NAMALWA (cell line): Measurements from ENCODE around the gene FIBCD1.

ENCODE experiments used
- DNase-seq: peaks from one replicate; pipeline ENCODE4 v3.0.0-alpha.2; 2015; ENCODE audit warnings: low spot score

The FIBCD1 gene

GRCh38 chr9:130906735-130907416 is 32.2 kb downstream of the FIBCD1 start:
- no peak for DNase-seq

- no peak for DNase-seq
Observed at GRCh38 chr9:130905902-130906734, 32.9 kb downstream of the FIBCD1 start.

GRCh38 chr9:130905125-130905901 is 33.7 kb downstream of the FIBCD1 start:
- DNase-seq = no peak

- no peak for DNase-seq
Observed at GRCh38 chr9:130904070-130905044, 34.7 kb downstream of the FIBCD1 start.

- no peak for DNase-seq
Observed at GRCh38 chr9:130903194-130904069, 35.6 kb downstream of the FIBCD1 start.

GRCh38 chr9:130902204-130903185 is 36.6 kb downstream of the FIBCD1 start:
- DNase-seq = no peak

- DNase-seq = no peak
Observed at GRCh38 chr9:130901498-130902203, 37.4 kb downstream of the FIBCD1 start.

GRCh38 chr9:130900701-130901497 is 38.1 kb downstream of the FIBCD1 start:
- DNase-seq = no peak

GRCh38 chr9:130899051-130899748 is 39.8 kb downstream of the FIBCD1 start:
- DNase-seq = no peak

- no peak for DNase-seq
Observed at GRCh38 chr9:130898552-130898852, 40.5 kb downstream of the FIBCD1 start.

- no peak for DNase-seq
Observed at GRCh38 chr9:130897848-130898551, 41.0 kb downstream of the FIBCD1 start.

GRCh38 chr9:130897105-130897751 is 41.8 kb downstream of the FIBCD1 start:
- no peak for DNase-seq

GRCh38 chr9:130896233-130897014 is 42.6 kb downstream of the FIBCD1 start, which contains the start of gene QRFP:
Gene QRFP, minus strand, starts transcription at chr9:130896812. Its CDS starts 2,974 bp downstream, at chr9:130893838.
- DNase-seq = no peak

GRCh38 chr9:130895481-130896232 is 43.4 kb downstream of the FIBCD1 start:
- no peak for DNase-seq
